Articular chondrocyte of knee joint (primary cell): ENCODE data around the gene TEN1. TPM values are rescaled to one million over a fixed set of nuclear protein-coding genes. Genes with fewer than 3 reads are reported as not detected.

Experiments
- total RNA-seq: library from RNA; depleted of rRNA; stranded (reverse); fragments of >200 nt; gene quantifications from 2 replicates; pipeline ENCODE4 v1.2.3, GENCODE V29; 2012

TEN1 gene
- 16.2 and 20.1 TPM in 2 replicates for total RNA-seq

DNA sequence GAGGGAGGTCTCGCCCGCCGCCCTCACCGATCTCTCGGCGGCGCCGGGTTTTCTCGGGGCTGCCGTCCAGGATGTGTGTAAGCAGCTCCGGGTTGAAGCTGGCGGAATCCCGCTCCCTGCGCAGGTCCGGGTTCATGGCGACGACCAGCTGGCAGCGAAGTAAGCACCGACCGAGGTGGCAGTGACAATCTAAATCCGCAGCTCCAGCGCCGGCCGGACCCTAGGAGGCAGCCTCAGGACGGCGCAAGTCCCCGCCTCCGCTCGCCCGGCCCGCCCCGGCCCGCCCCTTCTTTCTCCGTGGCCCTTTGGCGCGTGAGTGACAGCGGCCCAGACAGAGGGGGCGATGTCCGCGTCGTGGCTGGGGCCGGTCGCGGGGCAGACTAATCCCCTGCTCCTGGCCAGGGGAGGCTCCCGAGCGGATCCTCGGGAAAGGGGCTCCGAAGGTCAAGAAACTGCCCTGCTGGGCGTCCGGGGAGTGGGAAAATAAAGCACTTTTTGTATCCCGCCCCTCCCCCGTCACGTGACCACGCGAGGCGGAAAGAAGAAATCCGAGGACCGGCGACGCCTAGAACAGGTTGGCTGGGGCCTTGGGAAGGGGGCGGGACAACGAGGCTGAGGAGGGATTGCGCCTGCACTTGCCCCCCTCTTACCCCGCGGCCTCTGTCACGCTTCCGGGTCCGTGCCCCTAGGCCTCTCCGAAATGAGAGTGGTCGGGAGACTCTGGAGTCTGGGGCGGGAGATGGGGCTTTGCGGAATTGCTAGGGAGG, at the start of gene TEN1, which contains the start of gene ACOX1:
TSS of gene TEN1 (plus strand) at position 303 of the 767 bp plus-strand sequence. CDS start 6,953 bp downstream, outside the sequence.
TSS of gene ACOX1 (minus strand) at position 229 of the 767 bp plus-strand sequence. CDS start at position 136, 93 bp downstream.

DNA sequence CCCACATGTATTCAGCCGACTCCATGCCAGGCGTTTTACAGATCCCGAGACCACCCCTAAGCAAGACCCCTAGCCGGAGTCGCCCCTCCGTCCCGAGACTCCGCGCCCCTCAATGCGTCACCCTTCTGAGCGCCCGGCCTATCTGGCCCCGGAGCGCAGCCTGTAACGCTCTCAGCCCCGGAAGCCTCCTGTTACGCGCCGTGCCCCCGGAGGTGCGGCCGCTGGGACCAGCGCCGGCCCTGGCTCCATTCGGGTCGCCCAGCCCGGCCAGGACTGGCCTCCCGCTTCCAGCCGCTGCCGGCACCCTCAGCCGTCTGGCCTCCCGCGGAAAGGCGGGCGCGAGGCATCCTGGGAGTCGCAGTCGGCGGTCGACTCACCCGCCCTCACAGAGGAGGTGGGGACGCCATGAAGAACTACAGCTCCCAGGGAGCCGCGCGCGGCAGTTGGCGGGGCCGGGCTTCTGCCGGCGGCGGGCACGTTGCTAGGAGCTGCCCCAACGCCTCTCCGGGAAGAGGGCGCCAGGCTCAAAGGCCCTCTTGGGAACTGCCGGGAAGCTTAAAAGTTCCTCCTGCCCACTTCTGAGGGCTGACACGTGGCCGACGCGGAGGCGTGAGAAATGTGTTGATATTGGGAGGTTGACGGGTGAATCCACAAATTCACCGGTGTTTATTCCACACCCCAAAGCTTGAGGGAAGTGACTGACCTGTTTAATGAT, 38.2 kb upstream of the TEN1 start, which contains the start of gene FBF1:
TSS of gene FBF1 (minus strand) at position 316 of the 715 bp plus-strand sequence. CDS start 2,893 bp downstream, outside the sequence.

GRCh38 chr17:76000755-76001521, 21.9 kb downstream of the TEN1 start, which contains the start of gene CDK3:
TSS of gene CDK3 (plus strand) at chr17:76000855. CDS start at chr17:76001426, 571 bp downstream.

DNA sequence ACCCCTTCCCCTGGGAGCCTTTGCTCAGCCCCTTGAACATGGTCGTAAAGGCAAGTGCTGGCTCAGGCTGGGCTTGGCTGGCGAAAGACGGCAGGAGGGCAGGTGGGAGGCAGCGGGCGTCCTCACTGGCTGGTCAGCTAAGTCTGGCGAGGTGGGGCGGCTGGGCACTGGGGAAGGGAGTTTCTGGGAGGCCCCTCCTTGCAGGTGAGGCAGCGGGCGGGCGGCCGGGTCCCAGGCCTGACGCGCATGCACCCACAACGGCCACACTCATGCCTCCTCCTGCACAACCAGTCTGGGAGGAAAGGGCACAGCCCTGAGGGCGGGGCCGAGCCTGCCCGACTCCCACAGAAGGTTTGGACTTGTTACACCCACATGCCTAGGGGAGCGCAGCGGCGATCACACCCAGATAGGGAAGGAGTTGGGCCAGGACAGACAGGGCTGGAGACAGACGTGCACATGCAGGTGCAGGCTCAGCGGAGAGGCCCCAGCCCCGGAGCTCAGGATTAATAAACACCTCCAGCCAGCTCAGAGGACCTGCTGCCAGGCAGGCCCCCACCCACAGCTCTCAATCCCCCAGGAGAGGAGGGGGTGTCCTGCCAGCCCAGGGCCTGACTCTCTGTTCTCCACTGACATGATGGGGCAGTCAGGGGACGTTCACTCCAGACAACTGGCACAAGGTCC, 48.3 kb downstream of the TEN1 start, which contains the start of gene EVPL:
TSS of gene EVPL (minus strand) at position 148 of the 681 bp plus-strand sequence. CDS start at position 40, 108 bp downstream.

Other genes with a start within 250 kb of the TEN1 start
- gene GALK1, start 214.0 kb upstream of the TEN1 start, total RNA-seq: 28.8 and 34.8 TPM in 2 replicates
- 23.1 and 27.4 TPM in 2 replicates for gene UNK, start 194.4 kb upstream of the TEN1 start, total RNA-seq
- 0.76 and 1.6 TPM in 2 replicates for gene UNC13D, start 134.8 kb upstream of the TEN1 start, total RNA-seq
- gene WBP2, start 123.9 kb upstream of the TEN1 start, total RNA-seq: 25.1 and 46.8 TPM in 2 replicates
- 36.8 and 50.0 TPM in 2 replicates for gene TRIM47, start 100.7 kb upstream of the TEN1 start, total RNA-seq
- gene TRIM65, start 82.3 kb upstream of the TEN1 start, total RNA-seq: 14.7 and 20.3 TPM in 2 replicates
- 21.3 and 27.6 TPM in 2 replicates for gene MRPL38, start 74.4 kb upstream of the TEN1 start, total RNA-seq
- gene FBF1, start 38.2 kb upstream of the TEN1 start, total RNA-seq: 8.9 and 9.5 TPM in 2 replicates
- 55.3 and 57.4 TPM in 2 replicates for gene ACOX1, start 74 bp upstream of the TEN1 start, total RNA-seq
- gene CDK3, start 21.6 kb downstream of the TEN1 start, total RNA-seq: 0.78 and 0.97 TPM in 2 replicates
- gene EVPL, start 48.1 kb downstream of the TEN1 start, total RNA-seq: 0.11 and 0.13 TPM in 2 replicates
- gene SRP68, start 93.3 kb downstream of the TEN1 start, total RNA-seq: 31.9 and 33.6 TPM in 2 replicates
- 0.11 TPM in 1 of 2 replicates, not detected in the other for gene GALR2, start 95.5 kb downstream of the TEN1 start, total RNA-seq
- under 0.01 TPM in 1 of 2 replicates, not detected in the other for gene ZACN, start 99.9 kb downstream of the TEN1 start, total RNA-seq
- gene EXOC7, start 124.5 kb downstream of the TEN1 start, total RNA-seq: 92.2 and 94.1 TPM in 2 replicates
- gene FOXJ1, start 162.0 kb downstream of the TEN1 start, total RNA-seq: not detected in 2 replicates